ENCODE results near the gene OR52K2. TPM values are rescaled to one million over a fixed set of nuclear protein-coding genes. Genes with fewer than 3 reads are reported as not detected.
A peak's percentile ranks its signal among the peaks of the same experiment; 100 is the strongest.

Gene OR52K2
- total and polyA plus RNA-seq, 2 donors (not counting 1 experiment from before 2014, with no cell fraction given), result not detected

DNA sequence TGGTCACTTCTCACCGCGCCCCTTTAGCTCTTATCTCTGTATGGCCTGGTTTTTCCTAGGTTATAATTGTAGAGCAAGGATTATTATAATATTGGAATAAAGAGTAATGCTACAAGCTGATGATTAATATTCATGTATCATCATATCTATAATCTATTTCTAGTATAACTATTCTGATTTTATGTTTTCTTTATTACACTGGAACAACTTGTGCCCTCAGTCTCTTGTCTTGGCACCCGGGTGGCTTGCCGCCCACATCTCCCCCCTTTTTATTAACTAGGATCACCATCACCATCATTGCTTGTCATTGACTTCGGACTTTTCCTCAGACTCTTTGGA lies 44.4 kb downstream of the OR52K2 start:
- Histone ChIP-seq H3K9ac (ENCODE audit: insufficient read depth, low read length) (no peak overlapping the region), H4K20me1 (ENCODE audit: control insufficient read depth, extremely low read depth, insufficient read depth, low read length) (no peaks in the 10 kb centered on the region), H3K4me3 (replicated peaks in 1 of 4; ENCODE audit: control extremely low read depth in 1 of 4, insufficient read depth in 1 of 4, low read depth in 3 of 4, low read length in 4 of 4) (no peak overlapping the region), H3K27me3 (ENCODE audit: control insufficient read depth, insufficient read depth, low read length) (no peaks in the 10 kb centered on the region), H3K79me2 (ENCODE audit: control insufficient read depth, insufficient read depth, low read length) (no peaks in the 10 kb centered on the region), H3K4me1 (ENCODE audit: control insufficient read depth, extremely low read depth, insufficient read depth, low read length) (no peaks in the 10 kb centered on the region), H3K36me3 (ENCODE audit: control insufficient read depth, insufficient read depth, low read length) (no peaks in the 10 kb centered on the region), H3K9me3 (ENCODE audit: control insufficient read depth, insufficient read depth, low read depth, low read length) (no peaks in the 10 kb centered on the region), H3K4me2 (ENCODE audit: extremely low read depth, insufficient read depth, low read length) (no peak overlapping the region), H2AFZ (ENCODE audit: low read length) (no peak overlapping the region), H3K27ac (ENCODE audit: insufficient read depth, low read length) (no peak overlapping the region)
- no peak for DNase-seq (ENCODE audit: low read depth in 2 of 2)
- TF ChIP-seq EZH2 (IDR thresholded peaks at IDR 0.05; ENCODE audit: low read length, missing control alignments), result no peak
- TF ChIP-seq CTCF (conservative IDR thresholded peaks at IDR 0.05 in 1 of 2, IDR thresholded peaks at IDR 0.05 in 1 of 2; ENCODE audit: low read depth in 1 of 2, low read length in 2 of 2), result peak in 1 of 2 donors; percentile 1

DNA sequence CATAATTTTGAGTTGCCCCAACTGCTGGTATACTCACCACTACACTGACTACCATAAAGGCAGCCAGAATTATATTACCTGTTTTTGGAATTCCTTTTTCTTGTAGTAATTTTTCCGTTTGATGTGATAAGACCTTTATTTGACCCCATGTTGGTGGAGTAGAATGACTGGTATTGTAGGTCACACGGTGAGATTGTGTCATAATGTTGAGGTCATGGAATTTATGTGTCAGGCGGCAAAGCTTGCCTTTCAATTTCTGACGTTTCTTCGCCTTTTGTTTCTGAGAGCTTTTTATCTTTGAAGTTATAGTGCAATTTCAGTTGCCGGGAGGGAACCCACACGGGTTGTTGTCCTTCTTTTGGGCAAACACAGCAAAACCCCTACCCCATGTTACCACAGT lies 46.4 kb downstream of the OR52K2 start:
- Histone ChIP-seq H3K4me2 (ENCODE audit: extremely low read depth, insufficient read depth, low read length) (no peak overlapping the region), H3K36me3 (ENCODE audit: control insufficient read depth, insufficient read depth, low read length) (no peaks in the 10 kb centered on the region), H3K27me3 (ENCODE audit: control insufficient read depth, insufficient read depth, low read length) (no peaks in the 10 kb centered on the region), H3K79me2 (ENCODE audit: control insufficient read depth, insufficient read depth, low read length) (no peaks in the 10 kb centered on the region), H3K9me3 (ENCODE audit: control insufficient read depth, insufficient read depth, low read depth, low read length) (no peaks in the 10 kb centered on the region), H4K20me1 (ENCODE audit: control insufficient read depth, extremely low read depth, insufficient read depth, low read length) (no peaks in the 10 kb centered on the region), H3K27ac (ENCODE audit: insufficient read depth, low read length) (no peak overlapping the region), H3K9ac (ENCODE audit: insufficient read depth, low read length) (no peak overlapping the region), H3K4me3 (replicated peaks in 1 of 4; ENCODE audit: control extremely low read depth in 1 of 4, insufficient read depth in 1 of 4, low read depth in 3 of 4, low read length in 4 of 4) (no peak overlapping the region), H2AFZ (ENCODE audit: low read length) (no peak overlapping the region), H3K4me1 (ENCODE audit: control insufficient read depth, extremely low read depth, insufficient read depth, low read length) (no peaks in the 10 kb centered on the region)
- peak in 1 of 2 donors; percentile 5 for DNase-seq (ENCODE audit: low read depth in 2 of 2)
- TF ChIP-seq CTCF (conservative IDR thresholded peaks at IDR 0.05 in 1 of 2, IDR thresholded peaks at IDR 0.05 in 1 of 2; ENCODE audit: low read depth in 1 of 2, low read length in 2 of 2) (no peak), EZH2 (IDR thresholded peaks at IDR 0.05; ENCODE audit: low read length, missing control alignments) (no peak)

- no peak for DNase-seq (ENCODE audit: low read depth in 2 of 2)
- Histone ChIP-seq H3K9ac (ENCODE audit: insufficient read depth, low read length) (no peak overlapping the region), H3K4me3 (replicated peaks in 1 of 4; ENCODE audit: control extremely low read depth in 1 of 4, insufficient read depth in 1 of 4, low read depth in 3 of 4, low read length in 4 of 4) (no peak overlapping the region), H4K20me1 (ENCODE audit: control insufficient read depth, extremely low read depth, insufficient read depth, low read length) (no peaks in the 10 kb centered on the region), H3K27ac (ENCODE audit: insufficient read depth, low read length) (no peak overlapping the region), H3K4me2 (ENCODE audit: extremely low read depth, insufficient read depth, low read length) (no peak overlapping the region), H3K4me1 (ENCODE audit: control insufficient read depth, extremely low read depth, insufficient read depth, low read length) (no peaks in the 10 kb centered on the region), H3K36me3 (ENCODE audit: control insufficient read depth, insufficient read depth, low read length) (no peaks in the 10 kb centered on the region), H2AFZ (ENCODE audit: low read length) (no peak overlapping the region), H3K27me3 (ENCODE audit: control insufficient read depth, insufficient read depth, low read length) (no peaks in the 10 kb centered on the region), H3K79me2 (ENCODE audit: control insufficient read depth, insufficient read depth, low read length) (no peaks in the 10 kb centered on the region), H3K9me3 (ENCODE audit: control insufficient read depth, insufficient read depth, low read depth, low read length) (no peaks in the 10 kb centered on the region)
- TF ChIP-seq CTCF (conservative IDR thresholded peaks at IDR 0.05 in 1 of 2, IDR thresholded peaks at IDR 0.05 in 1 of 2; ENCODE audit: low read depth in 1 of 2, low read length in 2 of 2) (no peak), EZH2 (IDR thresholded peaks at IDR 0.05; ENCODE audit: low read length, missing control alignments) (no peak)
Observed at GRCh38 chr11:4495986-4496385, 46.9 kb downstream of the OR52K2 start.

Data from fibroblast of lung (primary cell).